HG03460 (cell line): Measurements from ENCODE around the gene NFASC.

Experiments
- ATAC-seq: cut with Tn5 transposase; IDR thresholded peaks from one replicate; pipeline ENCODE4 v1.9.1; 2021; ENCODE audit not compliant: unreplicated experiment

The NFASC gene

GRCh38 chr1:204979306-204979705, 108.6 kb downstream of the NFASC start:
- no peak for ATAC-seq

- no peak for ATAC-seq
Observed at GRCh38 chr1:204979891-204980649, 109.4 kb downstream of the NFASC start.

- no peak for ATAC-seq
Observed at GRCh38 chr1:204980840-204981405, 110.3 kb downstream of the NFASC start.

GRCh38 chr1:204983136-204983535, 112.5 kb downstream of the NFASC start:
- ATAC-seq: no peak

GRCh38 chr1:204983881-204984280, 113.2 kb downstream of the NFASC start:
- no peak for ATAC-seq

GRCh38 chr1:204984499-204984898, 113.8 kb downstream of the NFASC start:
- ATAC-seq: no peak

GRCh38 chr1:204986181-204986580, 115.5 kb downstream of the NFASC start:
- ATAC-seq: no peak

- ATAC-seq: no peak
Observed at GRCh38 chr1:204987689-204988088, 117.0 kb downstream of the NFASC start.

GRCh38 chr1:204988196-204988595, 117.5 kb downstream of the NFASC start:
- no peak for ATAC-seq

- no peak for ATAC-seq
Observed at GRCh38 chr1:204989266-204990058, 118.8 kb downstream of the NFASC start.

GRCh38 chr1:204990059-204990664, 119.5 kb downstream of the NFASC start:
- no peak for ATAC-seq

- no peak for ATAC-seq
Observed at GRCh38 chr1:204990721-204991341, 120.2 kb downstream of the NFASC start.

GRCh38 chr1:204991342-204991844, 120.7 kb downstream of the NFASC start:
- ATAC-seq: no peak

GRCh38 chr1:204992201-204992997, 121.7 kb downstream of the NFASC start:
- no peak for ATAC-seq

- ATAC-seq: no peak
Observed at GRCh38 chr1:204992998-204993314, 122.3 kb downstream of the NFASC start.

GRCh38 chr1:204994086-204994862, 123.6 kb downstream of the NFASC start:
- no peak for ATAC-seq

GRCh38 chr1:204996981-204997380, 126.3 kb downstream of the NFASC start:
- ATAC-seq: no peak

- no peak for ATAC-seq
Observed at GRCh38 chr1:204997591-204998355, 127.1 kb downstream of the NFASC start.

- ATAC-seq: no peak
Observed at GRCh38 chr1:205001162-205001561, 130.5 kb downstream of the NFASC start.
